ENCODE results near the gene AKAP12.

GRCh38 chr6:151284548-151285017 lies 44.8 kb downstream of the AKAP12 start:
- TF ChIP-seq CTCF (IDR thresholded peaks at IDR 0.05; ENCODE audit: low read length) (no peak), EZH2phosphoT487 (IDR thresholded peaks at IDR 0.05; ENCODE audit: low read length) (no peak), EZH2 (optimal IDR thresholded peaks at IDR 0.05; ENCODE audit: low read depth, low read length) (no peak)

Measured in MM.1S (cell line).